NCI-H345 treated with DMSO at 0.1 percent for 48 hours (cell line): ENCODE data around the gene RNF150.

Experiments used
- DNase-seq: peaks from one replicate; lab custom pipeline; 2025; ENCODE audit not compliant: unreplicated experiment; lab: John Stamatoyannopoulos, UW

RNF150 gene

GRCh38 chr4:140989944-140990343, 143.3 kb downstream of the RNF150 start:
- no peak for DNase-seq

- no peak for DNase-seq
Measured at GRCh38 chr4:140986045-140986444, 147.2 kb downstream of the RNF150 start.

DNA sequence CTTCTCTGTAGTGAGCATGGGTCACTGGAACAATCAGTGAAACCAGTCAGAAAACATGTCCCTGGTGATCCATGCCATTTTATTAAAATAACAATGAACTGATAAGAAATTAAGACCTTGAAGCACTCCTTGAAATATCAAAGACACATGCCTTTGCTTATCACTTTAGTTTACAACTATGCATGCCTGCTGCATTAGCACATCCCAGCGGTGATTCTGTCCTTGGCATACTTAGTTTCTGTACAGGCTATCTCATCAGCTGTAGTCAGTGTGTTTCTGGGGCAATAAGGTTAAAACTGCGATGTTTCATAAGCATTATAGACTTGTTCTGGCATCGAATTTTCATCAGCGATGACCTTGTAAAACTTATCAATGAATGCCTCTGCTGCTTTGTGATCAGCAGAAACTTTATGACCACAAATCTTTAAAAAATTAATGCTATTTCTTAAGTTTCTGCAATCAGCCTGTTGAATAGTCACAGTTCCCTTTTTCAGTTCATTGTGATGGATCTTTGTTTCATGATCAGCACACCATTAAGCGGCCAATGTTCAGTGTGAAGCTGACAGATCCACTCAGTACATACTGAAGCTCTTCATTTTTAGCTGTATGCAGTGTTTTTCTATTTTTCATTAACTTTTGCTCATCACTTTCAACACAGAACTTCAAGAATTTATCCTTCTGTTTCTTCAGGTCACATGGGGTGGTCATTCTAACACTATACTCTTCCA, 150.5 kb downstream of the RNF150 start:
- DNase-seq = no peak

DNA sequence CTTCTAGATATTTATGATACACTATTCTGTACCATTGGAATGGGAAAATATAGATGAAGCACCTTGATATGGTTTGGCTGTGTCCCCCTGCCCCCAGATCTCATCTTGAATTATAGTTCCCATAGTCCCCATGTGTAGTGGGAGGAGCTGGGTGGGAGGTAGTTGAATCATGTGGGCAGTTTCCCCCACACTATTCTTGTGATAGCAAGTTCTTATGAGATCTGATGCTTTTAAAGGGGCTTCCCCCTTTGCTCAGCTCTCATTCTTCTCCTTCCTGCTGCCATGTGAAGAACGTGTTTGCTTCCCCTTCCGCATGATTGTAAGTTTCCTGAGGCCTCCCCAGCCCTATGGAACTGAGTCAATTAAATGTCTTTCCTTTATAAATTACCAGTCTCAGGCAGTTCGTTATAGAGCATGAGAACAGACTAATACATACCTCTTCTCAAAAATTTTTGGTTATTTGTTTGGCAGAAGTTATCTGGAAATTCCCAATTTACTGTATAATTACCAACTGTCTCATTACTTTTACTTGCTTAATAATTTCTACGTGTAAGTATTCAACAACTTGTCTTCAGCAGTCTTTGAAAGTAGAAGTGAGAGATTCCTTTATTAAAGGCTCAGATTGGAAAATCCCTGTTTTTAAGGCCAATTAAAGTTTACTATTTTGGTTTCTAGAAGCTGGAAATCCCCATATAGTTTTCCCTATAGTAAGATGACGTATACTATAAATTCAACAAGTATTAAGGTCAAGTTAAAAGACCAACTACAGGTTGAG, 152.7 kb downstream of the RNF150 start:
- no peak for DNase-seq

DNA sequence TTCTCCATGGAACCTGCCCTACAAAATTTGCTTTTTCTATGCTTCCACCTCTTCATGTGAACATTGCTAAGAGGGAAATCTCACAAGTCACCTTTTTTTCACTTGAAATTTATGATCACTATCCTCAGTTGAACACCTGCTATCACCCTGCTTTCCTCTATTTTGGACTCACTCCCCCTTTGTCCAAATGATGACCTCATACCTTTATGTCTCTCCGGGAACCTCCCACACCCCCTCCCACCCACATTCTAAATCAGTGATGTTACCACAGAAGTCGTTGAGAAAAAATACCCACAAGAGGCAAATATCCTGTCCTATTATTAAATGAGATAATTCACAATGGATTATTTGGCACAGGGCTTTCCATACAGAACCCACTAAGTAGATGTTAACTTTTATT, 156.5 kb downstream of the RNF150 start:
- DNase-seq = no peak

DNA sequence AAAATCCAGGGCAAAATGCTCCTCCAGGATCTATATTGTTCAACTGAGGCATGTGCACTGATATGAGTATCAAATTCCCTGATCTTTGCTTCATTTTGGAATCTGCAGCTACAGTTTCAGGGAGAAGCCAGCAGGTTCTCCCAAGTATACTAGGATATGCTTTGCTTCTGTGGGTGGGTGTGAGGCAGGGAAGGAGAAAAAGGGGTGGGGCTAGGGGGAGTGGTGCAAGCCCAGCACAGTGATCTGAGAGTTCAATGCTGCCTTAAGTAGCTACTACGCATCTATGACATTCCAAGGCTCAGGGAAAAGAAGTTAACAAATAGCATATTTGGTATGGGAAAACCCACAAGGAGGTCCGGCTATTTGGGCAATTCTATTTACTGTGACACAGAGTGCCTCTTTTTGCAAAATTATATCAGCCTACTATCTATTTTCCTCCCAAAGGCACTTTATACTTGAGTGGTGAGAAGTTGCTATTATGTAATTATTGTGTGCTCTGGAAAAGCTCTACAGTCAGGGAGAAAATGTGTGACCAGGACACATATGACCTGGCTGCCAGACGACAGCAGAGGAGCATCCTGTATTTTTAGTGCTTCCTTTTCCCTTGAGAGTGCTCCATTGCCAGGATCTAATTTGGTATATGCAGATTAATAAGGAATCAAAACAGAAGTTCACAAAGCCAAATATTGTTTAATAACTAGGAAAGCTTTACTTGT, 162.0 kb downstream of the RNF150 start:
- DNase-seq = no peak

- DNase-seq = no peak
Measured at GRCh38 chr4:140969296-140969695, 164.0 kb downstream of the RNF150 start.

- DNase-seq = no peak
Measured at GRCh38 chr4:140968371-140968770, 164.9 kb downstream of the RNF150 start.

- no peak for DNase-seq
Measured at GRCh38 chr4:140963883-140964282, 169.4 kb downstream of the RNF150 start.

DNA sequence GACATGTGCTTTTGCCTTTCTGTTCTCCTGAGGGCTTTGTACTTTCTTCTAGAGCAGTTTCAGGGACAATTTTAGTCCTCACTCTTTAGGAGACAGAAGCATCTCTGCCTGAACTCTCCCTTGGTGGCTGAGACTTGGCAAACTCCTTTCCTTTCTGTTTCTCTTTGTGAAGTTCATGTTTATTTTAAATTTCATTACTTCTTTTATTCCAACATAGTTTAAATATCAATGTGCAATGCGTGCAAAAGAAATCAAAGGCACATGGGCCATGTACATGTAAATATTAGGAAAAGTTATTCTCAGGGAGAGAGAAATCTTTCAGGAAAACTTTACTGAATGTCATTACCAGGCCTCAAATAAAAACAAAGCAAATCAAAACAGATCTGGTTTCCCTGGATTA, 177.6 kb downstream of the RNF150 start:
- no peak for DNase-seq

DNA sequence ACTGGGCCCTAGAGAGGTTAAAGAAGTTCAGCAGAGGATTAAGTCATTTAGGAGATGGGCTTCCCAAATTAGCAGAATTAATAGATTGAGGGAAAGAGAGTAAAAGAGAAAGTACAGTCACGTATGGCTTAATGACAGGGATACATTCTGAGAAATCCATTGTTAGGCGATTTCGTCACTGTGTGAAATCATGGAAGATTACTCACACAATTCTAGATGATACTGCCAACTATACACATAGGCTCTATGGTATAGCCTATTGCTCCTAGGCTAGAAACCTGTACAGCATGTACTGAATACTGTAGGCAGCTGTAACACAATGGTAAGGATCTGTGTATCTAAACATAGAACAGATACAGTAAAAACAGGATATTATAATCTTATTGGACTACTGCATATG, 180.6 kb downstream of the RNF150 start:
- DNase-seq = no peak

DNA sequence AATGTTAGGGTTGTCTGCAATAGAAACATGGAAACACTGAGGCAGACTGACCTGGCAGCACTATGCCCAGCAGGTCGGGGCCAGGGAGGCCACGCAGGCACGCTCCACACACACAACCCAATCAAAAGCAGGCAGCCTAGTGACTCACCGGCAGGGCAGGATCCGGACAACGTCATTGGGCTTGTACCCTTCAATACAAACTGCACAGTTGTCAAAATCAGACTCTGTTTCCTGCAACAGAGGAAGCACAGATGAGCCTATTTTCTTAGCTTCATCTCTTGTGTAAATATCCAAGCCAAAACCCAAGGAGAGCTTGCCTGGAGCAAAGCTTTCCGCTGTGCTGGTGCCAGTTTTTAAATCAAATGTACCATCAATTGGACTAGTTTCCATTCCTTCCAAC, 185.8 kb downstream of the RNF150 start:
- no peak for DNase-seq

DNA sequence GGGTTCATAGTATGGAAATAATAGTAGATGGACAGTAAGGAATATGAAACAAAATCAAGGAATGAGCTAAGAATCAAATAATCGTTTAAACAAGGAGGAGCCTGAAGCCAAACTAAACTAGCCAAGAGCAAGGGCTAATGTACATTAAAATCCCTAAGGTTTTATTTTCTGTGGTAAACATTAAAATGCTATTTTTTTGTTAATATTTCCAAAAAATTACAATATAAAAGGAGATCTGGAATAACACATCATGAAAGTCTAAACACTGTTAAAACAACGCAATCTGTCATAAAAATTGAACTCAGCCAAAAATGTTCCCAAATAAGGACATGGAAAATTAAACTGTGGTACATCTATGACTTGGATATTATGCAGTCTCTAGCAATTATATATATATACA, 188.2 kb downstream of the RNF150 start:
- no peak for DNase-seq

GRCh38 chr4:140944572-140944971, 188.7 kb downstream of the RNF150 start:
- DNase-seq = no peak

DNA sequence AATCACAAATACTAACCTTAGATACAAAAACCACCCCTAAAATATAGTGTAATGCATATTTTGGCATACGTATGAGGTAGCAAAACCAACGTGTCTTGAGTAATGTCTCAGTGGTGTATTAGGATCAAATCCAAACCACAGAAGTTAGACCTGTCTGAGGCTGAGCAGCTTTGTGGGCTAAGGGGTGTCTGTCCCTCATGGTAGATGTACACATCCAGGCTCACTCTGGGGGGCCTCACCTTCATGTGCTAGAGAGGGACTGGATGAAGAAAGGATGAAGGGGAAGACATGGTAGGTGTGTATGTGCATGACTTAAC, 189.1 kb downstream of the RNF150 start:
- no peak for DNase-seq

- no peak for DNase-seq
Measured at GRCh38 chr4:140943486-140944198, 189.6 kb downstream of the RNF150 start.

DNA sequence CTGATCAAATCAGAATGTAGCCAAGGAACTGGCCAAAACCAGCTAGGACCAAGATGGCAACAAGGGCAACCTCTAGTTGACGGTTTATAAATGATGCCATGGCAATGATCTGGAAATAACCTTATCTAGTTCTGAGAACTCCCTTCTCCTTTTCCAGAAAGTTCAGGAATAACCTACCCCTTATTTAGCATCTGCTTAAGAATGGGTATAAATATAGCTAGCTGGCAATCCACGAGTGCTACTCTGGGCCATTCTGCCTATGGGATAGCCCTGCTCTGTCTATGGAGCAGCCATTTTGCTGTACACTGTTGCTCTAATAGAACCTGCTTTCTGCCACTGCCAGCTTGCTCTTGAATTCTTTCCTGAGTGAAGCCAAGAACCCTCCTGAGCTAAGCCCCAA, 192.7 kb downstream of the RNF150 start:
- DNase-seq = no peak

GRCh38 chr4:140937866-140938265, 195.4 kb downstream of the RNF150 start:
- no peak for DNase-seq

DNA sequence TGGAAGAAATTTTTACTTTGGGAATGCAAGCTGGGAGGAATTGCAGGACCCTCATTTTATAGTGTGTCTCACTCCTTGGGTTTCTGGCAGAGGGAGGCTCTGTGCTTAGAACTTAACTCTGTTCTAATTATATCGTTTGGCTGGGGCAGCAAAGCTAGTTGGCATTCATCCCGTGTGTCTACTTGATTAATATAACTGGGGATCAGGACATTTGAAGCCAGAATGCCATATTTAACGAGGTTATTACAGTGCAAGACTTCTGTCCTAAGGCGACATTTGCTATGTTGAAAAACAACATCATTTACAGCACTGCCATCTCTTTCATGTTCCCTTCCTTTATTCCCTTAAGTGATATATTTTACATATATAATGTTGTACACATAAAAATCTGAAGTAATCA, 198.0 kb downstream of the RNF150 start:
- no peak for DNase-seq

GRCh38 chr4:140932501-140933045, 200.7 kb downstream of the RNF150 start:
- no peak for DNase-seq

DNA sequence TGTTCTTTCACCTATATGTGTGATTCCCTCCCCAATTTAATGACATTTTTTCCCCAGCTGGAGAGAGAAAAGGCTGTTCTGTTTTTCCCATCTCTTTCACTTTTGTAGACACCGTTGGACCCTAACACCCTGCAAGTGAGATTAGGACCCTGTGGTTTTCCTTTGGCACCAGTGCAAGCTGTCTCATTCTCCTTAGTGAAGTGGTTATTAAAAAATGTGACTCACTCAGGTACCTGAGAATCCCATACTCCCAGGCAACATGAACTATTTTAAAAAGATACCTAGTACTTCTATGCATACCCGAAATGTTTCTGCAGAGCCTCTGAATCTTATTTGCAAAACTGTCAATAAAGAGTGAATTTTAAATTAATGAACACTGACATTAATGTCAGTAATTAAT, 201.4 kb downstream of the RNF150 start:
- DNase-seq = no peak
